Bronchial epithelial cell (primary cell): ENCODE data around the gene ZNF839. TPM values are rescaled to one million over a fixed set of nuclear protein-coding genes. Genes with fewer than 3 reads are reported as not detected.
"Not testable (repeated sequence)": the region's sequence is repeated elsewhere in the genome, so short reads cannot be mapped to it uniquely, and the experiment has no call there.

Source experiments
- DNase-seq: peaks from one replicate; pipeline ENCODE4 v3.0.0-alpha.2; 2010; ENCODE audit warnings: low read depth
- FAIRE-seq: peaks from 2 replicates; lab custom pipeline; 2011; peaks lifted over from hg19 to GRCh38; lab: Jason Lieb, UNC
- H3K27me3 ChIP-seq: 2 replicates; pipeline ENCODE4 v1.5.1; 2011; ENCODE audit warnings: low read length; ENCODE audit not compliant: control insufficient read depth, insufficient read depth
- H3K36me3 ChIP-seq: 2 replicates; pipeline ENCODE4 v1.5.1; 2011; ENCODE audit warnings: low read length; ENCODE audit not compliant: control insufficient read depth, insufficient read depth
- H3K4me3 ChIP-seq: 2 replicates; pipeline ENCODE4 v1.5.1; 2011; ENCODE audit warnings: mild to moderate bottlenecking, low read depth, low read length, control low read depth
- total RNA-seq: library from RNA; depleted of rRNA; stranded (reverse); fragments of >200 nt; gene quantifications from 2 replicates; pipeline ENCODE4 v1.2.1, GENCODE V29; 2014
- TF ChIP-seq, protein P1 (sequence below): IDR thresholded peaks from 2 replicates; pipeline ENCODE4 v1.5.1; 2011; ENCODE audit warnings: mild to moderate bottlenecking, moderate library complexity, low read length, control low read depth, inconsistent platforms; ENCODE audit not compliant: insufficient read depth, severe bottlenecking

ZNF839 gene
- total RNA-seq, 1 donor from 2014 or later = 8.2 TPM

DNA sequence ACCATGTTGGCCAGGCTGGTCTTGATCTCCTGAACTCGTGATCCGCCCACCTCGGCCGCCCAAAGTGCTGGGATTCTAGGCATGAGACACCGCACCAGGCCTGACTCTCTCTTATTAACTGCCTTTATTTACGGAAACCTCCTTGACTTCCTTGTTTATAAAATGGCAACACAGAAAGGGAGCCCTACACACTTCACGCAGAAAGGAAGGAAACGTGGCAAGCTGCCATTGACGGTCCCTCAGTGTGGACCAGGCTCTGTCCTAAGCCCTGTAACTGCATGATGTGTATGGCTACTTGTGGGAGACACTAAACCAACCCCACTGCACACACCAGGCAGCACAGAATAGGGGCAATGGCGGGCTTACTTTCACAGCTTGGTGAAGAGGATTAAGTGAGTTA, 31.5 kb downstream of the ZNF839 start:
- H3K4me3 ChIP-seq = no peak overlapping the region
- peaks cover 10% of the 10 kb centered on the region for H3K36me3 ChIP-seq
- TF ChIP-seq, protein P1, sequence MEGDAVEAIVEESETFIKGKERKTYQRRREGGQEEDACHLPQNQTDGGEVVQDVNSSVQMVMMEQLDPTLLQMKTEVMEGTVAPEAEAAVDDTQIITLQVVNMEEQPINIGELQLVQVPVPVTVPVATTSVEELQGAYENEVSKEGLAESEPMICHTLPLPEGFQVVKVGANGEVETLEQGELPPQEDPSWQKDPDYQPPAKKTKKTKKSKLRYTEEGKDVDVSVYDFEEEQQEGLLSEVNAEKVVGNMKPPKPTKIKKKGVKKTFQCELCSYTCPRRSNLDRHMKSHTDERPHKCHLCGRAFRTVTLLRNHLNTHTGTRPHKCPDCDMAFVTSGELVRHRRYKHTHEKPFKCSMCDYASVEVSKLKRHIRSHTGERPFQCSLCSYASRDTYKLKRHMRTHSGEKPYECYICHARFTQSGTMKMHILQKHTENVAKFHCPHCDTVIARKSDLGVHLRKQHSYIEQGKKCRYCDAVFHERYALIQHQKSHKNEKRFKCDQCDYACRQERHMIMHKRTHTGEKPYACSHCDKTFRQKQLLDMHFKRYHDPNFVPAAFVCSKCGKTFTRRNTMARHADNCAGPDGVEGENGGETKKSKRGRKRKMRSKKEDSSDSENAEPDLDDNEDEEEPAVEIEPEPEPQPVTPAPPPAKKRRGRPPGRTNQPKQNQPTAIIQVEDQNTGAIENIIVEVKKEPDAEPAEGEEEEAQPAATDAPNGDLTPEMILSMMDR = no peak
- FAIRE-seq = no peak
- no peak for DNase-seq
- H3K27me3 ChIP-seq = no peaks in the 10 kb centered on the region

GRCh38 chr14:102351593-102351992, 32.0 kb downstream of the ZNF839 start:
- H3K27me3 ChIP-seq, H3K4me3 ChIP-seq, FAIRE-seq, H3K36me3 ChIP-seq: not testable (repeated sequence)
- DNase-seq = peak; percentile 29

DNA sequence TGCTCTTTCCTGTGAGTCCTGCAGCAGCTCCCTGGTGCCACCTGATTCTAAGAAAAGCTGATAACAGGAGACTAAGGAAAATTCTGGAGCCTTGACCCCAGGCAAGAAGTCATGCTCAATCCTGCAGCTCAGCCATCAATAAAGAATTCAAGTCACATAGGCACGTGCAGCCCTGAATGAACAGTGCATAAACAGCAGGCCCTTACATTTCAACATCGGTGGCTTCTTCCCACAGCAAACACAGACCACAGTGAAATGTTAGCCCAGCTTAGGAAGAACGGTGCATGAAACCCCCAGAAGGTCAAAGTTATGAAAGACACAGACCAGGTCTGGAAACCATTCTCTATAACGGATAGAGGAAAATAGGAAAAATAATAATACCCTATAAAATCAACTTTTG, 32.7 kb downstream of the ZNF839 start:
- H3K36me3 ChIP-seq = peaks cover 10% of the 10 kb centered on the region
- no peak for FAIRE-seq
- TF ChIP-seq, protein P1 = no peak
- no peaks in the 10 kb centered on the region for H3K27me3 ChIP-seq
- H3K4me3 ChIP-seq = no peak overlapping the region
- DNase-seq = no peak

DNA sequence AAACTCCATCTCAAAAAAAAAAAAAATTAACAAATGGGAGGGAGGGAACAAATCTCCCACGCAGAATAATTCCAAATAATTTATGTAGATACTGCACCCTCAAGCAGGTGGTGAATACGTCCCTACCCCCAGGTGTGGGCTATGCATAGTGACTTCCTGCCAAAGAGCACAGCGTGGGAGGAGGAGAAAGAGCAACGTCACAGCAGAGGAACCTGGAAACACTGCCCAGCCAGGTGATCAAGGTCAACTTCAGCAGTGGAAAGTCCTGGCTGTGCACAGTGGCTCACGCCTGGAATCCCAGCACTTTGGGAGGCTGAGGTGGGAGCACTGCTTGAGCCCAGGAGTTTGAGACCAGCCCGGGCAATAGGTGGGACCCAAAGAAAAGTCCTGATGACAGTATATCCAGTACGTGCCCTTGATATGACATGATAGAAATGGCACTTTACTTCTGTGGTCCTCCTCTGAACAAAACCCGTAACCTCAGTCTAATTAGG, 33.6 kb downstream of the ZNF839 start:
- FAIRE-seq (no peak), DNase-seq (no peak)
- peaks cover 10% of the 10 kb centered on the region for H3K36me3 ChIP-seq
- H3K4me3 ChIP-seq = no peak overlapping the region
- no peaks in the 10 kb centered on the region for H3K27me3 ChIP-seq
- TF ChIP-seq, protein P1 = no peak

GRCh38 chr14:102356280-102356679, 36.7 kb downstream of the ZNF839 start:
- TF ChIP-seq, protein P1 = no peak
- H3K27me3 ChIP-seq = no peaks in the 10 kb centered on the region
- FAIRE-seq (no peak), DNase-seq (peak; percentile 33)
- H3K36me3 ChIP-seq = peaks cover 6% of the 10 kb centered on the region
- no peak overlapping the region for H3K4me3 ChIP-seq

GRCh38 chr14:102359341-102359740, 39.8 kb downstream of the ZNF839 start:
- Histone ChIP-seq H3K4me3 (no peak overlapping the region), H3K27me3 (no peaks in the 10 kb centered on the region), H3K36me3 (peaks cover 3% of the 10 kb centered on the region)
- DNase-seq (no peak), FAIRE-seq (no peak)
- TF ChIP-seq, protein P1 = no peak
